T-helper 2 cell treated with Interferon-gamma antibody and Interleukin-4, amounts not matched to agents 100 ng/mL and 5 ng/mL, for 36 hours (primary cell): ENCODE results near the gene EIF4EBP2. TPM values are rescaled to one million over a fixed set of nuclear protein-coding genes. Genes with fewer than 3 reads are reported as not detected.

ENCODE experiments used
- intact Hi-C: fragments of 100-400 bp; cut with micrococcal nuclease; formaldehyde crosslinking; loops from one replicate; pipeline ENCODE4 v1.15.1; 2023
- total RNA-seq: library from RNA; stranded (reverse); gene quantifications from 2 replicates; pipeline ENCODE4 v1.2.3, GENCODE V29; 2022

EIF4EBP2 gene, protein sequence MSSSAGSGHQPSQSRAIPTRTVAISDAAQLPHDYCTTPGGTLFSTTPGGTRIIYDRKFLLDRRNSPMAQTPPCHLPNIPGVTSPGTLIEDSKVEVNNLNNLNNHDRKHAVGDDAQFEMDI
- 61.7 and 62.3 TPM in 2 replicates for total RNA-seq

DNA sequence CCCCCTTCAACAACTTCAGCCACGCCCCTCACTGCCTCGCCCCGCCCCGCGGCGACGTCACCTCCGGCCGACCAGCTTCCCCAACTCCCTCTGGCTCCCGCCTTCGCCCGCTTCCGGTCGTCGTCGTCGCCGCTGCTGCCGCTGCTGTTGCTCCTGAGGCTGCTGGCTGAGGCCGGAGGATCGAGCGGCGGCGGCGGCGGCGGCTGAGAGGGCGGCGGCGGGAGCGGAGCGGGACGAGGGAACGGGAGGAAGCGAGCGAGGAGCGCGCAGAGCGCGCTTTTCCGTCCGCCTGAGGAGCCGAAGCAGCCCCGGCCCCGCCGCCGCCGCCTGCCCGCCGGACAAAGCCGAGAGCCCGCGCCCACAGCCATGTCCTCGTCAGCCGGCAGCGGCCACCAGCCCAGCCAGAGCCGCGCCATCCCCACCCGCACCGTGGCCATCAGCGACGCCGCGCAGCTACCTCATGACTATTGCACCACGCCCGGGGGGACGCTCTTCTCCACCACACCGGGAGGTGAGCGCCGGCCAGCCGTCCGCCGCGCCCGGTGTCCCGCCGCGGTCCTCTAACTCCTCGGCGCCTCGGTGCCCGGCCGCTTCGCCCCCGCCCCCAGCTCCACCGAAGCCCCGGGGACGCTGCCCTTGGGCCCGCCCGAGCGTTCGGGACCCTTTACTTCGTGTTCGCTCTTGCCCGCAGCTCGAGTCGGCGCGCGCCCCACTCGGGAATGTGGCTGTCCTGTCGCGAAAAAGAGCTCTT lies at the start of gene EIF4EBP2:
TSS of gene EIF4EBP2 (plus strand) at position 110 of the 751 bp plus-strand sequence. CDS start at position 367, 257 bp downstream.
- intact Hi-C loops = loop anchor here (1.0 kb wide), 2 partner anchors 171 to 234 kb away; partner anchors contain the start of genes PPA1 and SAR1A

DNA sequence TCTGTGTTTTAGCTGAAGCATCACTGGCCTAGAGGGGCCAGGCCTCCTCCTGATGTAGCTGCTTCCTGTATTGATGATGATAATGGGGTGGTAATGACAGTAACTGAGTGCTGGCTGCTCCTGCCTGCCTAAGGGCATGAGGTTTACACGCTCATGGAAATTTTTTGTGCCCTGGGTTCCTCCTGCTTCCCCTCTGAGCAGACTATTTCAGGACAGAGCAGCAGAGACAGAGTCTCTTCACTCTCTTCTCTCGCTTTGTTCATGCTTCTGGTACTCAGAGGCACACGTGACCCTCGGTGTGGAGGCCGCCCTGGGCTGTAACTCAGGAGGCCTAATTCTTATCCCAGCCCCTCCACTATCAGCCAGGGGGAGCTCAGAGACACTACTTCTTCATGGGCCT lies 49.4 kb upstream of the EIF4EBP2 start:
- intact Hi-C loops = no loop called here

- intact Hi-C loops = no loop called here
These were observed 48.6 kb upstream of the EIF4EBP2 start for GRCh38 chr10:70355051-70356021.

DNA sequence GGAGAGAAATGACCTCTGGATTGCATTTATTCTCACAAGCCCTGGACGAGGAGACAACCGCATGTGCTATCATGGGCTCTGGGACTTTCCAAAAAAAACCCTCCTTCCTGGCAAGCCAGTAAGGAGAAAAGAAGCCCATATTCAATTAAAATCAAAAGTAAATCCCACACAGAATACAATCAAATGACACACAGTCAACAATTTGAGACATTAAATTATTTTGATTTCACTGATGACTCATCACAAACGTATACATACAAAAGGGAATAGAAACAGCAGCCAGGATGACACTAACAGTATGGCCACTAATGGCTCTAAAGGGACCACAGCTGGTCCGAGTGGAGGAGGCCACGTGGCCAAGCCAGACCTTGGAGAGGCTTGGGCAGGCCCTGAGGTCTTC lies 46.4 kb upstream of the EIF4EBP2 start:
- intact Hi-C loops = no loop called here

DNA sequence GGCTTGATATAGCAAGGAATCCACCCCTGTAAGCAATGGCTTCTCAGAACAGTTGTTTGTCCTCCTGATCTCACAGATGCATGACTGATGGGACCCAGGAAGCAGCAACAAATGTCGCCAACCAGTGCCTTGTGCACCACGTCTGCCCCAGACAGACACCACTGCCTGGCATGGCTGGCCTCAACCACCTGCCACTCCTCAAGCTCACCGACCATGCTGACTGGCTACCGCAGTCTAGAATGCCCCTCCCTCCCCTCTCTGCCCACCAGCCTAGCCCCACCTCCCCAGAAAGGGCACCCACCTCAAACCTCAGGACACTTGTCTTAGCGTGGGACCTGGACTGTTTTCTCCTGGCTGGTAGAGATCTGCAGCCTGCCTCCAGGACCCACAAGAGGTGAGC lies 45.5 kb upstream of the EIF4EBP2 start:
- intact Hi-C loops = no loop called here

DNA sequence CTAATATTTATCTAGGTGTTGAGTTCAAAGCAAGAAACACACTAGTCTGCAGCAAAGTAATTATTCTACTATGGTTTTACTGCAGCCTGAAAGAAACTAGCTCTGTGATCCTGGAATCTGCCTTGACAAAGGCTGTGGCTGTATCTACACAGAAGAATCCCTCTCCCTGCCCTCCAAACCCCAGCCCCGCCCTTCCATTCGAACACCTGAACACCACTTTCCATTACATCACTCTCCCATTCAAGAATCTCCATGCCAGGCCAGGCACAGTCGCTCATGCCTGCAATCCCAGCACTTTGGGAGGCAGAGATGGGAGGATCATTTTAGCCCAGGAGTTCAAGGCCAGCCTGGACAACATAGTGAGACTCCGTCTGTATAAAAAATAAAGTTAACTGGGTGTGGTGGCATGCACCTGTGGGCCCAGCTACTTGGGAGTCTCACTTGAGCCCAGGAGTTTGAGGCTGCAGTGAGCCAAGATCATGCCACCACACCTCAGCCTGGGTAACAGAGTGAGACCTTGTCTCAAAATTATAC lies 44.9 kb upstream of the EIF4EBP2 start:
- intact Hi-C loops = no loop called here

DNA sequence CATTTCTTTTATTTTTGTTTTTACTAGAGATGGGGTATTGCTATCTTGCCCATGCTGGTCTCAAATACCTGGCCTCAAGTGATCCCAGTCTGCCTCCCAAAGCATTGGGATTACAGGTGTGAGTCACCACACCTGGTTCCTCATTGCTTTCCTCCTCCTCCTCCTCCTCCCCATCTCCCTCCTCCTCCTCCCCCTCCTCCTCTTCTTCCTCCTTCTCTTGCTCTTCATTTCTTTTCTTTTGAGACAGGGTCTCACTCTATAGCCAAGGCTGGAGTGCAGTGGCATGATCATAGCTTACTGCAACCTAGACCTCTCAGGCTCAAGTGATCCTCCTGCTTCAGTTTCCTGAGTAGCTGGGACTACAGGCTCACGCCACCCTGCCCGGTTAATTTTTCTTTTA lies 43.7 kb upstream of the EIF4EBP2 start:
- intact Hi-C loops = loop anchor here (5.0 kb wide), 1 partner anchor 213 kb away; the partner anchor contains the start of gene TYSND1

GRCh38 chr10:70362328-70362727 lies 41.6 kb upstream of the EIF4EBP2 start:
- intact Hi-C loops = loop anchor here (5.0 kb wide), 1 partner anchor 215 kb away; the partner anchor contains the start of gene TYSND1

DNA sequence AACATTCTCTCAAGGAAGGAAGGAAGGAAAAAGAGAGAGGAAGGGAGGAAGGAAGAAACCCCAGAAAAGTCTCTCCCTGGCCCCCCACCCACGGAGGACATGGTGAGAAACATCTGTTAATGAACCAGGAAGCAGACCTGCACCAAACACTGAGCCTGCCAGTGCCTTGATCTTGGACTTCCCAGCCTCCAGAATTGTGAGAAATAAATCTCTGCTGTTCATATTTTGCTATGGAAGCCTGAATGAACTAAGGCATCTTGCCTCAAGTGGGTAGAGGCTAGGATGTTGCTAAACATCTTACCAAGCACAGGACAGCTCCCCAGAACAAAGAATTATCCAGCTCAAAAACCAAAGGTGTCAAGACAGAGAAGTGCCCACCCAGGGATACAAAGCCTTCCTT lies 40.7 kb upstream of the EIF4EBP2 start:
- intact Hi-C loops = loop anchor here (5.0 kb wide), 1 partner anchor 216 kb away; the partner anchor contains the start of gene TYSND1

DNA sequence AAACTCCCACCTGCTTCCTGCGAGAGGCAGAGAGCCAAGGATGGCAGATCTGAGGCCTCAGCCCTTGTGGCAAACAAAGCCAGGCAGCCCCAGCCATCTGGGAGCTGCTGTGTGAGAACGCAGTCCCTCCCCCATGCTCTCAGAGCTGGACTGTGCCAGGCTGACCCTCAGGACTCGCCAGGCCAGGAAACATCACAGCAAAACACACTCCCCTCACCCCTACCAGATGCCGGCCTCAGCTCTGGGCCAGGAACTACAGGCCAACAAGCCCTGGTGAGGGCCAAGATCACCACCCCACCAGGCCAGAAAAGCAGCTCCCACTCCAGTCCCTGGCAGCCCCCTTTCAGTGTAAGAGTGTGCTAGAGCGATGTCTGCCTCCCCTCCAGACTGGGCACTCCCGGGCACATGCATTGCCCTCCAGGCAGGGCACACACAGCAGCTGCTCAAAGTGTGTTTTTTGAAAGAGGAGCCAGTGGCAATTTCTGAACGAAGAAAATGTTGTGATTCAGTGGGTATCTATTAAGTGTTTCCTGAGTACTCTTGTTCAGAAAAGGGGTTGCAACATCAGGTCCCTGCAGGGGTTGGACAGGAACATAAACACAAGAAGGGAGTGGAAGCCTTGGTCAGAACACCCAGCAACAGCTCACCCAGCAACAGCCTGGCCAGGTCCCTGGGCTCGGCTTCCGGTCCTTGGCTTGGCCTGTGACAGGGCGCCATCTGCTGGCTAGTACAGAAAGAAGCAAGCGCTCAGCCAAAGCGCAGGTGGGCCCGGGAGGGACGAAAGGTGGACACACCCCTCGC lies 39.8 kb upstream of the EIF4EBP2 start:
- intact Hi-C loops = loop anchor here (1.0 to 5.0 kb wide), 3 partner anchors 91 to 217 kb away; partner anchors contain the start of gene TYSND1

DNA sequence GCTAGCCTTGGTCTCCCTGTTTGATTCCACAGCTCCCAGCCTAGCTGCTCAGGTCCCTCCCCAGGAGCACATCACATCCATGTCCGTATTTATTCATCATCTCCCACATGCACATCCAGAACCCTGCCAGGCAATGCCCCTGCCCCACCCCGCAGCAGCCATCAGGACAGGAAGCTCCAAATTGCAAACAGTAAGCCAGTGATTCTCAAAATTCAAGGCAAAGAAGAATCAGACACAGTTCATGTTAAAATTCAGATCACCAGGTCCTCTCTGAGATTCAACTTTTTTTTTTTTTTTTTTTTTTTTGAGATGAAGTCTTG lies 39.2 kb upstream of the EIF4EBP2 start:
- intact Hi-C loops = loop anchor here (1.0 to 5.0 kb wide), 3 partner anchors 91 to 217 kb away; partner anchors contain the start of gene TYSND1

GRCh38 chr10:70367195-70367796 lies 36.6 kb upstream of the EIF4EBP2 start:
- intact Hi-C loops = no loop called here

GRCh38 chr10:70368774-70369482 lies 35.0 kb upstream of the EIF4EBP2 start:
- intact Hi-C loops = no loop called here

GRCh38 chr10:70369498-70370018 lies 34.4 kb upstream of the EIF4EBP2 start:
- intact Hi-C loops = no loop called here

DNA sequence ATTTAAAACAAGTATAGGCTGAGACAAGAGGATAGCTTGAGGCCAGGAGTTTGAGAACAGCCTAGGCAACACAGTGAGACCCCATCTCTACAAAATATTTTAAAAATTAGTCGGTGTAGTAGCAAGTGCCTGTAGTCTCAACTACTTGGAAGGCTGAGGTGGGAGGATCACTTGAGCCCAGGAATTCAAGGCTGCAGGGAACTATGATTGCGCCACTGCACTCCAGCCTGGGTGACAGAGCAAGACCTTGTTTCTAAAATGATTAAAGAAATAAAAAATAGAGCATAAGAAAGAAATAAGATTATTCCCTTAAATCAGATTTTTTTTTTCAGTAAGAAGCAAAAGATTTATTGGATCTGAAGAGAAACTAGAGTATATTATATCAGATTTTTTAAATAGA lies 33.2 kb upstream of the EIF4EBP2 start:
- intact Hi-C loops = no loop called here

DNA sequence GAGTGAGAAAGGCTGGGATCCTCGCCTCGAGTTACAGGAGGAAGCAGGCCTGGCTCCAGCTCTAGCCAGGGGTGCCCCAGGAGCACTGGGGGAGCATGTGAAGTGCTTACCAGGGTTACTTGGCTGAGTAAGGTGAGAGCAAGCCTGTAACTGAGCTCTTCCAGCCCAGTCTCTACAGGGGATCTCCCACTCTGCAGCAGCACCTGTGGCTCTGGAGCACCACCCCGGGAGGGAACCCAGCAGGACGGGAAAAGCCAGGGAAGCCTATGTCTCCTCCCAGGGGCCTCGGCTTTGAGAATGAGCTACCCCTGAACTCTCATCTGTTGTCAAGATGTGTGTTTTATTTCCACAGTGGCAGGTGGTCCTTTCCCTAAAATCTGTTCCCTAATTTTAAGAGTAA lies 32.1 kb upstream of the EIF4EBP2 start:
- intact Hi-C loops = no loop called here

- intact Hi-C loops = no loop called here
These were observed 28.9 kb upstream of the EIF4EBP2 start for GRCh38 chr10:70374775-70375614.
